SKM-1 treated with dmso at 0.1 percent for 144 hours (cell line): ENCODE results near the gene PLEKHO2.

Source experiments
- DNase-seq: peaks from one replicate; lab custom pipeline; 2025; ENCODE audit not compliant: unreplicated experiment; lab: John Stamatoyannopoulos, UW

The PLEKHO2 gene

DNA sequence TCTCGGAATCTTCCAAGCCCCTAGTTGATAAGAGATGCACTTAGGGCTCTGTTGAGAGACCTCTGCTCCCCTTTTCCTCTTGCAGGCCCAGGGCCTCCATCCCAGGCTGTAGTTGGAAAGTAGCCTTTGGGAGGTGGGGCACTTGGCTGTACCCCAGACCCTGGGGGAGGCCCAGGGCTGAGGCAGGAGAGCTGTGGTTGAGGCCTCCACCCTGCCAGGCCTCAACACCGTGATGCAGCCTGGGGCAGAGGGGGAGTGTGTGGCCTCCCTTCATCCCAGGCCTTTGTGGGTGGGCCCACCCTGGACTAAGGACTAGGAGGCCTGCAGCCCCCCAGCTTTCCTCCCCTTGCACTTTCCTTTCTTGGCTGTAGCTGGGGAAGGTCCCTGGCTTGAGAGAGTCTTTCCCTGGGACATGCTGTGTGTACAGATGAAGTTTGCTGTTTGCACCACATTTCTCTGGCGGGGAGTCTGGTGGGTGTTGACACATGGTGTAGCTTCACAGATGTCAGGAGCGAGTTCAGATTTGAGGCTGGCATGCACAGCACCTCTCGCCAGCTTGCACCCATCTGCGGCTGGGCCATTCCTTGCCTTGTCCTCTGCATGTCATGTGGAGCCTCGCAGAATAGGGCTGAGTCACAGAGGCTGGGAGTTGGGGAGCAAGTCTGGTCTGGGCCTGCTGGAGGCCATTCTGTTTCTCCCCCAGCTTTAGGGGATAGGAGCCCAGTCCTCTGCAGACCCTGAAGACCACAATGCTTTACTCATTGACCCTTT is 13.7 kb downstream of the PLEKHO2 start:
- no peak for DNase-seq

DNA sequence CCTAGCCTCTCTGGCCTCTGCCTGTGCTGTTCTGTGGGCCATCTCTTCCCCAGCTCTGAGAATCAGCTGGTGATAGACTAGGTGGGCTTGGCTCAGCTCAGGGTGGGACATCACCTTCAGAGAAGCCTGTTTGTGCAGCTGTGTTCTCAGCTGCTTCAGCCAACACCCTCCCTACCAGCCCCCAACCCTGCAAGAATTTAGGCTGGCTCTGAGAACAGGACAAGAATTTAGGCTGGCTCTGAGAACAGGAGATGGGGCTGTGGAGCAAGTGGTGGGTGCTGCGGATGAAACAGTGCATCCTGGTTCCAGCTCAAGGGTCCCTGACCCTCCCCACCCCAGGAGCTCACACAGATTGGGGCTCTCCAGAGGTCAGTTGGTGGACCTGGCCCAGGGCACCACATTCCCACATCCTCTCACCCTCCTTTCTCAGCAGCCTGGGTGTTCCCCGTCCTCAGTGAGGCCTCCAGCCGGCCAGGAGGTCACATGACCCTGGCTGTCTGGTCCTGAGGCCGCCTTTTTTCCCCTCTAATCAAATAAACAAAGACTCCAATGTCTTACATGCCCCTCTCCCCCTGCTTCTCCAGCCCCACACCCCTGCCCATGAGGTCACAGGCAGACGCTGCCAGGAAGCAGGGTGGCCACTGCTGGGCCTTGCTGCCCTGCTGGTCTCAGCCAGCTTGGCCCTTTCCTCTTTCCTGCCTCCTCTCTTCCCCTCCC is 14.9 kb downstream of the PLEKHO2 start:
- no peak for DNase-seq

DNA sequence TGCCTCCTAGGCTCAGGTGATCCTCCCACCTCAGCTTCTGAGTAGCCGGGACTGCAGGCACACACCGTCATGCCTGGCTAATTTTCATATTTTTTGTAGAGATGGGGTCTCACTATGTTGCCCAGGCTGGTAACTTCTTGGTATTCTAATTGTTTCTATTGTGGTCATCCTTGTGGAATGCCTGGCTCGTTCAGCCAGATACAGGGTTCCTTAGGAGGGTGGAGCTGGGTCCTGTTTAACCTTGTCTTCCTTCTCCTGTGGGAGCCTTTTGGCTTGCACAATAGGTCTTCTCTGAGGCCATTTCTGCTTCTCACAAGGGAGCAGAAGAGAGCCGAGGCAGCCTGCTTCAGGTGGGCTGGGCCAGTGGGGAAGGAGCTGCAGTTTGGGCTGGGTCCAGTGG is 15.7 kb downstream of the PLEKHO2 start:
- peak; percentile 60 for DNase-seq

DNA sequence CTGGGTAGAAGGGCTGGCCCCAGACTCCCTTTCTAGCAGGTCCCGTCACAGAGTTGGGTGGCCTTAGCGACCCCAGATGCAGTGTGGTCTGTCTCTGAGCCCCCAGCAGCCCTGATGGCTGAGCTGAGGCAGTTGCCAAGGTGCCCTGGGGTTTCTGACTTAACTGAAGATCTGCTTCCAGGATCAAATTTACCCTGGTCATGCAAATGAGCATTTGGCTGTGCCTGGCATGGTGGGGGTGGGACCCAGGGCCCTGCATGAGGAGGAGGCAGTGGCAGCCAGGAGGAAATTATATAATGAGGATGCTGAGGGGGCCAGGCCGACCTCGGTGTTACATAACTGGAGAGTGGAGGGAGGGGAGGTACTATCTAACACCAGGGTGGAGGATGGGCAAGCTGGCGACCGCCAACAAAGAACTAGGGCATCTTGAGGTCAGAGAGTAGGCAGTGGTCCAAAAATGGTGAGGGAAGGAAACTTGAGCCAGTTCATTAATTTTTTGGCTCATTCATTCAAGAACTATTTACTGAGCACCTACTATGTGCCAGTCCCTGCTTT is 16.4 kb downstream of the PLEKHO2 start:
- no peak for DNase-seq

DNA sequence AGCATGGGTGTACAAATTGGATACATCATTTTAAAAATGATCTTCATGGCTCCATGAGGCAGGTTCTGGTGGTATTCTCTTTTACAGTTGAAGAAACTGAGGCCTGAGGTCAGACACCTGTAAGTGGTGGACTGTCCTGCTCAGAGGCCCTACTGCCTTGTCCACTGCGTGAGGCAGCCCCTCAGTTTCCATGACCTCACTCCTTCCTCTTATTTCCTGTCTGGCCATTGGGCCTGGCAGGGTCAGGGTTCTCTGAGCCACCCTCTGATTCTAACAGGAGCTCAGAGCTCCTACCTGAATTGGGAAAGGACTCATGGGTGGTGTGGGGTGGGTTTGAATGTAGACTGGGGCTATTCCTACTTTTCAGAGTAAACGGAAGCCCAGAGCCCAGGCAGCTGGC is 17.5 kb downstream of the PLEKHO2 start:
- DNase-seq, result no peak

DNA sequence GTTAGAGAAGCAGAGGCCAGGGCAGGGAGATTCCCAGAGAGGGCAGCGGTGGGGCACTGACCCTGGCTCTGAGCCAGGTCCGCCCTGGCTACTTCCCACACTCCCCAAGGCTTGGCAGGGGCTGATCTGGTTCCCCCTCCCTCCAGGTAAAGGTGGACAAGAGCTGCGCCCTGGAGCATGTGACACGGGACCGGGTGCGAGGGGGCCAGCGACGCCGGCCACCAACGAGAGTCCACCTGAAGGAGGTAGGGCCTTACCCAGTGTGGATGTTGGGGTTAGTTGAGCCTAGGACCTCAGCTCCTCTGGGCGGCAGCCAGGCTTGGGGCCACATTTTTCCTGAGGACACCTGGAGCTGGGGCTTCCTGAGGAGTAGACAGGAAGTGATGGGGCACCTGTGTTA is 19.6 kb downstream of the PLEKHO2 start:
- no peak for DNase-seq

DNA sequence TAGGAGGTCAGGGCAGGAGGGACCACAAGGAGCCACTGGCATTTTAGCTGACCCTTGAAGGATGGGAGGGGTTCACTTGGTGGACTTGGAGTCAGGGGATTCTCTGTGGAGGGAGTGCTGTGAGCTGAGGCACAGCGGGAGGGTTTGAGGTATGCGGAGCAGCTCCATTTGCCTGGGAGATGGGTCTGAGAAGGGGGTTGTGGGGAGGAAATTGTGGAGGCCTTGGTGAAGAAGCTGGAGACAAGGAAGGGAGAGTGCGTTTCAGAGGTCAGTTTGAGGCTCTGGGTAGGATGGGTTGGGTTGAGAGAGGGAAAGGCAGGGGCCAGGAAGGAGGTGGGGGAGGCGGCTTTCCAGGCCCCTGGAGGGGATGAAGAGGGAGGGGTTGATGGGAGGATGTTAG is 20.2 kb downstream of the PLEKHO2 start:
- no peak for DNase-seq

DNA sequence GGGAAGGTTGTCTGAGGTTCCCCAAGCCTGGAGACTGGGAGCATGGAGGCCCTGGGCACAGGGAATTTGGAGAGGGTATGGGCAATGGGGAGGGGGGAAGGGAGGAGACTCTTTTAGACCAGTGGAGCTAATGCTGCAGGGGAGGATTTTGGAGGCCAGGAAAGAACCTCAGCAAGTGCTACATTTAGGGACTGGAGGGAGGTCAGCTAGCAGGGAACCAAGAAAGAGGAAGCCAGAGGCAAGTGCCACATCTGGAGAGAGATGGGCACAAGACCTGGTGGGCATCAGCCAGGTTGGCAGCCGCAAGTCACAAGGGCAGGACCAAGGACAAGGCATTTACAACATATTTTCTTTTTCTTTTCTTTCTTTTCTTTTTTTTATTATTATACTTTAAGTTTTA is 20.7 kb downstream of the PLEKHO2 start:
- no peak for DNase-seq

DNA sequence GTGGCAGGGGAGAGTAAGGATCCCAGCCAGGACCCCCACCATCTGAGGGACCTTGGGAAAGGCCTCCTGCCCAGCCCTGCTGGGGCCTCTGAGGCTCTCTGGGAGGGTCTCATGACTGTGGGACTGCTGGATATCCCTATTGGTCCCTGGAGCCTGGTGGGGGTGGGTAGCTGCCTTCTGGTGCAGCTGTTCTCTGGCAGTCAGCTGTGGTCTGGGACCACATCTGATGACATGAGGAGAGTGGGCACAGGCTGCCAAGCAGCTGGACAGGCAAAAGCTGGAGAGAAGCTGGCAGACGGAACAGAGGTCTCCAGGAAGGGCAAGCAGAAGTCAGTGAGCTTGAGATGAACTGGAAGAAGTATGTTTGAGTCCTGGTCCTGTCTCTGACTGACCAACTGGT is 22.4 kb downstream of the PLEKHO2 start:
- no peak for DNase-seq

DNA sequence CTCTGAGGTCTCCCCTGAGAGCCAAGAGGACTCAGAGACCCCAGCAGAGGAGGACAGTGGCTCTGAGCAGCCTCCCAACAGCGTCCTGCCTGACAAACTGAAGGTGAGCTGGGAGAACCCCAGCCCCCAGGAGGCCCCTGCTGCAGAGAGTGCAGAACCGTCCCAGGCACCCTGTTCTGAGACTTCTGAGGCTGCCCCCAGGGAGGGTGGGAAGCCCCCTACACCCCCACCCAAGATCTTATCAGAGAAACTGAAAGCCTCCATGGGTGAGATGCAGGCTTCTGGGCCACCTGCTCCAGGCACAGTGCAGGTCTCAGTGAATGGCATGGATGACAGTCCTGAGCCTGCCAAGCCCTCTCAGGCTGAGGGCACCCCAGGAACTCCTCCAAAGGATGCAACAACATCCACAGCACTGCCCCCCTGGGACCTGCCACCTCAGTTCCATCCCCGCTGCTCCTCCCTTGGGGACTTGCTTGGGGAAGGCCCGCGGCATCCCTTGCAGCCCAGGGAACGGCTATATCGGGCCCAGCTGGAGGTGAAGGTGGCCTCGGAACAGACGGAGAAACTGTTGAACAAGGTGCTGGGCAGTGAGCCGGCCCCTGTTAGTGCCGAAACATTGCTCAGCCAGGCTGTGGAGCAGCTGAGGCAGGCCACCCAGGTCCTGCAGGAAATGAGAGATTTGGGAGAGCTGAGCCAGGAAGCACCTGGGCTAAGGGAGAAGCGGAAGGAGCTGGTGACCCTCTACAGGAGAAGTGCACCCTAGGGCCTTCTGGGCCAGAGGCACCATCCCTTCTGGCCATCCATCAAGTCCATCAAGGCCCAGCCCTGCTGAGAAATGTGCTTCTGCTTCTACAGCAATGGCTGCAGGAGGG is 23.6 kb downstream of the PLEKHO2 start:
- DNase-seq, result no peak

DNA sequence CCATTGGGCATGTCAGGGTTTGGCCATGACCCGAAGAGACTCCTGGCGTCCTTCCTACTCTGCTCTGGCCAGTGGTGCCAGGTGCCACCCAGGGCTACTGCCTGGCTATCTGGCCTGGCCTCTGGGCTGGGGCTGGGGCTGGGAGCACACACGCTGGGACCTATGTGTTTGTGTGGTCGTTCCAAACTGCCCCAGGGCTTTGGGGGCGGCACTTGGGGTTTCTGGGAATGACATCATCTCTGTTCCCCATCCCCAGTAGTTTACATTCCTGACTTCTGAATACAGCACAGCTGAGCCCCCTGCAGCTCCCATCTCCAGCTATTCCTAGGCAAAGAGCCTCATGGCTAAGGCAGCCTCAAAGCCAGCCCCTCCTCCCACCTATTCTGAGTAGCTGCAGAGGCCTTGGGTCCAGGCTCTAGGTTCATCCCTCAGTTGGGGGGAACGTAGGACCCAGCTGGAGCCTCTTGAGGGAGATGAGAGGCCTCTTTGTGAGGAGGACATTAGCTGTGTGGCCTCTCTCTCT is 24.3 kb downstream of the PLEKHO2 start:
- DNase-seq, result no peak

DNA sequence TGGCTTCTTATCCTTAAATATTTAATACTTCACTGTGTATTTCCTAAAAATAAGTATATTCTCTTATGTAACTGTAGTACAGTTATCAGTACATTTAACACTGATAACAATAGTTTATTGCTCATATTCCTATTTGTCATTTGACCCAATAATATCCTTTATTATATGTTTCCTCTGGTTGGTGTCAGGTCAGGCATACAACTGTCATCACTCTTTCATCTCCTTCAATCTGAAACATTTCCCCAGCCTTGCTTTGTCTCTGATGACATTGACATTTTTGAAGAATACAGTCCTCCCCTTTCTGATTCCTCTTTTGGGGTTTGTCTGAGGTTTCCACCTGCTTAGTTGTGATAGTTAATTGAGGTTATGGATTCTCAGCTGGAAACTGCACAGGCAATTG is 27.8 kb downstream of the PLEKHO2 start:
- DNase-seq, result no peak

DNA sequence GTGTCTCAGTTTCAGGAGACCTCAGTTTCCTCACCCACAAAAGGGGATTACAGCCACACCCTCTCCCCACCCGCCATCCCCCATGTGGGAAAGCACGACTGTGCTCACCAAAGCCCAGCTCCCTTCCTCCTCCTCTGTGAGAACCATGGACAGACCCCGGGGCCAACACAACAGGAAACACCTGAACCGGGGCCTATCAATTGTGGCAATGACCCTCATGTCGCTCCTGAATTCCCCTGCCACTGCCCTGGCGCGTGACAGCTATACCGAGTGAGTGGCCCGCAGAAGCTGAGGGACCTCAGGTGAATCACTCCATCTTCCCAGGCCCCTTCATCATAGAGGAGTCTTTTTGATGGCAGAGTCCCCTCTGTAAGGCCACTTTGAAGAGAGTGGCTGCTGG is 28.6 kb downstream of the PLEKHO2 start:
- DNase-seq, result no peak

DNA sequence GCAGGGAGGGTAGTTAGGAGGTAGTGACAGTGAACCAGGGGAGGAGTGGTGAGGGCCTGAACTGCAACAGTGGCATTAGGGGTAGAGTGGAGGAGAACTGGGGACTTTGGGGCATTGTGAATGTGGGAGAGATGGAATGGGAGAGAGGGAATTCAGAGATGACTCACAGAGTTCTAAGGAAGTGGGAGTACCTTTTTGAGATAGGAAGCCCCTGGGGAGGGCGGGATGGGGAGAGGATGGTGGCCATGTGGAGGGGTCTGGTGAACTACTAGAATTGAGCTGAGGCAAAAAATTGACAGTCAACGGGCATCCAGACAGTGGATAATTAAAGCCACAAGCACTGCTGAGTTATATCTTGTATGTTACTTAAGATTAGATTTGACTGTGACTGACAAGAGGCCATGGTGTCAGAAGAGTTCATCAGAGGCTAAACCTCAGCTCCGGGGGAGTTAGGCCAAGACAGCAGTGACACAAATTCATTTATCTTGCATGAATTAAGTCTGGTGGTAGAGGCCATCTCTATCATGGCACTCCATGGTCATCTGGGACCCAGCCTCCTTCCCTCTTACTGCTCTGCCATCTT is 34.0 kb downstream of the PLEKHO2 start:
- DNase-seq, result no peak

DNA sequence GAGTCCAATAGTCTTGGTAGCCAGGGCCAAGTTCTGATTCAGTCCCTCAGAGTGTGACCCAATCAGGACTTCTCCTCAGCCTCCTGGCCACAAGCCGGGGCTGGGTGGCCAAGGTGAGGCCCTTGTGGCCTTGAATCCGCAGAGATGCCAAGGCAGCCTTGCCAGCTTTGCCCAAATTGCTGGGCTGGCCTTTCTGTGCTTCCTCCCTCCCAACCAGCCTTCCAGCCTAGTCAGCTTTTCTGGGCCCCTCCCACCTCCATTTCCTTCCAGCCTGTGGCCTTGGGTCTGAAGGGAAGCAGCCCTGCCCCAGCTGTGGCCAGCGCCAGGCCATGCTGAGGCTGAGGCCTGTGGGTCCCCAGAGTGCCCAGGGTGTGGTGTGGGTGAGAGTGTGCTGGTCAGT is 35.7 kb downstream of the PLEKHO2 start:
- DNase-seq, result peak; percentile 80

DNA sequence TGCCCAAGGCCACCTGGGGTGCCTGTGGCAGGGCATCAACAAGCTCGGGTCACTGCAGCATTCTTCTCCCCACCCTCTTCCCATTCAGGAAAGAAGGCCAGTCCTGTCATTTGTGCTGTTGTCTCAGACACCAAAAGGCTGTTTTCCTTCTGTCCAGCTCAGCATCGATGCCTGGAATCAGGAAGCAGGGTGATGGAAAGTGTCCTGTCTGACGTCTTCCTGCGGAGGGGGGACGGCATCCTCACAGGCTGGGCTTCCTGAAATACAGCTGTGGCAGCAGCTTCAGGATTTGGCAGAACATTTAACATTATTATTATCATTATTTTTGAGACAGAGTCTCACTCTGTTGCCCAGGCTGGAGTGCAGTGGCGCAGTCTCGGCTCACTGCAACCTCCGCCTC is 37.0 kb downstream of the PLEKHO2 start:
- no peak for DNase-seq

DNA sequence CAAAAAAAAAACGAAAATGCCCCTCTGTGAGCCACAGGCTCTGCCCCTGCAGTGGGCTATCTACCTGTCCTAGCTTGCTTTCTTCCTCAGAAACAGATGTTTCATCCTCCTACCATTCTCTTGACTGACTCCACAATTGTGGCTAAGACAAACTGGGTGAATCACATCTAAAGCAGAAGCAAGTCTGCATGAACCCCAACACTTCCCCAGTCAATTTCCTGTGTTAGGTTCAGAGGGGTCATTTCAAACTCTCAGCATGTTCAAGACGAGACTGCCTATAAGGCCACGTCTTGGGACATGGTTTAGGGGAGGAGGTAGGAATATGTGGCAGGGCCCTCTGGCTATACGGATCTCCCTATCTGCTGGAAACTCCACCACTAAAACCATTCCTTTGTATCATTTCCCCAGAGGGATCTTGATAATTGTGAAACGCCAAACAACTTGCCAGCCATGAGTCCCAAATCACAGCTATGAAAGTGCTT is 41.4 kb downstream of the PLEKHO2 start:
- DNase-seq, result peak; percentile 83

DNA sequence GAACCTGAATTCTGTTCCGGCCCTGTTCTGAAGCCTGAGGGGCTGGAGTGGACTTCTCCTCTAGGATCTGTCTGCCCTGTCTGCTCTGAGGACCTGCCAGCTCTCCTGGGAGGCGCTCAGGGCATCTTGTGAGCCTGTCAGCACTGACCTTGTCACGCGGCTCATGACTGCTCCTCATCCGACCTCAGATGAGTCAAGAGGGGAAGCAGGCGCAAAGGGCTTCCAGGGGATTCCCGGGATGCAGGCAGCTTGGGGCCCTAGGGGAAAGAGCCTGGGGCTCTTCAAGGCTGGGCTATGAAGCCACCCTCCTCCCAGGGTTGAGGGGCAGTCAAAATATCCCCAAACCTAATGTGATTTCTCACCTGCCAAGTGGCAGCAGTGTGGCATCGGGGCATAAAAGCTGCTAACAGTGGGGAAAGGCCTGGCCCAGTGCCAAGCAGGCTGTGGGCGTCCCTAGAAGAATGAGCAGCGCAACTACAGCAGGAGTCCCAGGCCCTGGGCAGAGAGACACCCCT is 42.3 kb downstream of the PLEKHO2 start:
- DNase-seq, result no peak

DNA sequence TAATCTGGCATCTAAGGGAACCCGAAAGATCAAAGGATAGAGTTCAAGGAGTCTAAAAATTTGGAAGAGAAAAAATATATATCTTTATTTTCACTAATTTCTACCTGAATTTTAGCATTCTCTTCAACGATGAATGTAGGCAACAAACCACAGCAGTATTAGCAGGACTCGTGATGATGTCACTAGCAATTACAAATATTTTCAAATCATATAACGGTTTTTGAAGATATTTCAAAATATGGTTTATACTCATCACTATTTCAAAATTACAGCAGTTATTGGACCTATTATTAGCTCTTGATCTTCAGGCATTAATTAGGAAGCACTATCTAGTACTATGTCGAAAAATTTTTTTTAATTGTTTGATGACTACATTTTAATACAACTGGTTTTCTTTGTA is 43.0 kb downstream of the PLEKHO2 start:
- no peak for DNase-seq

DNA sequence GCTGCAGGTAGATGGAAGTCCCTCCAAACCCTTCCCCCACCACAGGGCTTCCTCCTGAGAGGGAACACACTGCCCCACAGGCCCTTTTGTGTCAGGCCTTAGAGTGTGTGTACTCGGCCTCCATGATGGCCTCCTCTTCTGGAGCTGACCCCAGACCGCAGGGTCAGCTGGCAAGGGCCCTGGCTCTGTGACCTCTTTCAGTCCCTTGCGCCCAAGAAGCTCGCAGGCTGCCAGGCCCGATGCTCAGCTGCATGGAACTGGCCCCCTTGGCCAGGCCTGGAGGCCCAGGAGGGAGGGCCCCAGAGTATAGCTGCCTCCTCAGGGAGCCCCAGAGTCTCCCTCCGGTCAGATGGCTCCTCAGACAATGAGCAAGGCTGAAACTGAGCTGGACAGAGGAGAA is 46.6 kb downstream of the PLEKHO2 start:
- no peak for DNase-seq
